ENCODE data around the gene FOXA1. TPM values are rescaled to one million over a fixed set of nuclear protein-coding genes. Genes with fewer than 3 reads are reported as not detected.

Gene FOXA1
- total and polyA plus RNA-seq, 2 donors (not counting 1 experiment from before 2014, with no cell fraction given) = not detected

DNA sequence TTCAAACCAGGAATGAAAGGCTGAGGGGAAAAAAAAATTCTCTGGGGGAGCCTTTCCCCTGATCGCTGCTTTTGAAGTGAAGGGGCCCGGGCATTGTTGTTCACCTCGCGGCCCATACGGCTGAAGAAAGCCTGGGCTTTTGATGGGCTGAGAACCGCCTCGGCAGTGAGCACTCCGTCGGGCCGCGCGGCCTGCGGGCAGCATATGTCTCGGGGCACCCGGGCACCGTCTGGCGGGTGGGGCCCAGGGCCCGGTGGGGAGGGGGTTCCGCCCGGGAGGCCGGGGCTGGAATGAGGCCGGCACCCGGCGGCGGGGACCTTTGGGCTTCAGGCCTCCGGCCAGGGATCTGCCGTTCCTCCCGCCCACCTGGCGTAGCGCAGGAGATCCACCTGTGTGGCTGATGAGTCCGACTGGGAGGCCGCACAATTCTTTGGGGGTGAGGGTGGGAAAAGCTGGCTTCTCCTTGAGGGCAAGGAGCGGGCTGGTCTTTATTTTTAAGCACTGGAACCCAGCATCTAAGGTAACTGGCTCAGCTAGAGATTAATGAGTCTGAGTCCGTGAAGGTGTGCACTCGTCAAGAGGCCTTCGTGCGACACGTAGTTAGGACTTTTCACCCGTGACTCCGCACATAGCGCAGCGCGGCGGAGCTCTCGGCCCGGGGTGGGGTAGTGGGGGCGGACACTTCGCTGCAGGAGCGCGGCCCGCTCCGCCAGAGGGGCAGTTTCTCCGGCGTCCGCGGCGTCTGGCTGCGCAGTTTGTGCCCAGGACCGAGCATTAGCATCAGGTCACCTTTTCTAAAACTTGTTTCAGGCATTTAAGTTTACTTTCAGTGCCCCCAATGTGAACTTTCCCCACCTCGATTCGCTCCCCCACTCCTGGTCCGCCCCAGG, 10.6 kb downstream of the FOXA1 start:
- Histone ChIP-seq H3K27ac (ENCODE audit: low read length in 2 of 2) (no peak overlapping the region), H3K4me1 (ENCODE audit: control insufficient read depth in 2 of 2, insufficient read depth in 2 of 2, low read length in 2 of 2) (no peaks in the 10 kb centered on the region), H3K79me2 (ENCODE audit: control insufficient read depth, insufficient read depth, low read length) (no peaks in the 10 kb centered on the region), H3K9me3 (ENCODE audit: control extremely low read depth in 1 of 3, control insufficient read depth in 2 of 3, insufficient read depth in 1 of 3, low read length in 2 of 3) (peaks cover 0 to 29% (median 0%) of the 10 kb centered on the region in 3 donors), H3K4me3 (ENCODE audit: control extremely low read depth in 1 of 5, extremely low read depth in 1 of 5, insufficient read depth in 1 of 5, low read depth in 2 of 5, low read length in 4 of 5) (no peak overlapping the region), H3K27me3 (replicated peaks in 1 of 4; ENCODE audit: control extremely low read depth in 1 of 4, control insufficient read depth in 3 of 4, insufficient read depth in 4 of 4, low read length in 3 of 4) (peaks cover 0 to 35% (median 24%) of the 10 kb centered on the region in 4 experiments), H3K9ac (ENCODE audit: low read length) (no peak overlapping the region), H4K20me1 (ENCODE audit: control insufficient read depth, insufficient read depth, low read length, poor library complexity, severe bottlenecking) (no peaks in the 10 kb centered on the region), H2AFZ (ENCODE audit: insufficient read depth, low read depth, low read length, poor library complexity, severe bottlenecking) (no peak overlapping the region), H3K4me2 (replicated peaks; ENCODE audit: low read depth, low read length, poor library complexity, severe bottlenecking) (no peak overlapping the region), H3K36me3 (replicated peaks in 1 of 2; ENCODE audit: control extremely low read depth in 1 of 2, control insufficient read depth in 1 of 2, extremely low read depth in 1 of 2, insufficient read depth in 2 of 2, low read length in 1 of 2) (no peaks in the 10 kb centered on the region)
- WGBS (ENCODE audit: insufficient coverage) = 14% methylated on average over 62 of the region's 62 CpGs
- POLR2A ChIA-PET = no interaction called here
- no peak for ATAC-seq (ENCODE audit: low read depth)
- Mint-ChIP-seq H3K27me3 (peaks cover 44% of the 10 kb centered on the region), H3K4me1 (no peaks in the 10 kb centered on the region), H3K4me3 (no peak overlapping the region), H3K9me3 (ENCODE audit: insufficient read depth) (no peaks in the 10 kb centered on the region), H3K27ac (no peak overlapping the region)
- TF ChIP-seq, protein P1, sequence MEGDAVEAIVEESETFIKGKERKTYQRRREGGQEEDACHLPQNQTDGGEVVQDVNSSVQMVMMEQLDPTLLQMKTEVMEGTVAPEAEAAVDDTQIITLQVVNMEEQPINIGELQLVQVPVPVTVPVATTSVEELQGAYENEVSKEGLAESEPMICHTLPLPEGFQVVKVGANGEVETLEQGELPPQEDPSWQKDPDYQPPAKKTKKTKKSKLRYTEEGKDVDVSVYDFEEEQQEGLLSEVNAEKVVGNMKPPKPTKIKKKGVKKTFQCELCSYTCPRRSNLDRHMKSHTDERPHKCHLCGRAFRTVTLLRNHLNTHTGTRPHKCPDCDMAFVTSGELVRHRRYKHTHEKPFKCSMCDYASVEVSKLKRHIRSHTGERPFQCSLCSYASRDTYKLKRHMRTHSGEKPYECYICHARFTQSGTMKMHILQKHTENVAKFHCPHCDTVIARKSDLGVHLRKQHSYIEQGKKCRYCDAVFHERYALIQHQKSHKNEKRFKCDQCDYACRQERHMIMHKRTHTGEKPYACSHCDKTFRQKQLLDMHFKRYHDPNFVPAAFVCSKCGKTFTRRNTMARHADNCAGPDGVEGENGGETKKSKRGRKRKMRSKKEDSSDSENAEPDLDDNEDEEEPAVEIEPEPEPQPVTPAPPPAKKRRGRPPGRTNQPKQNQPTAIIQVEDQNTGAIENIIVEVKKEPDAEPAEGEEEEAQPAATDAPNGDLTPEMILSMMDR (IDR thresholded peaks at IDR 0.05) = no peak
- no peak for TF ChIP-seq EZH2 (IDR thresholded peaks at IDR 0.05; ENCODE audit: borderline replicate concordance, insufficient read depth, low read depth, low read length, poor library complexity, severe bottlenecking)
- intact Hi-C loops (cut with micrococcal nuclease) = no loop called here
- DNase-seq = no peak
- CTCF ChIA-PET = no interaction called here
